PC-9 (cell line): ENCODE data around the gene ZMPSTE24.

Source experiments
- CTCF ChIP-seq: fragments of 200-600 bp; sonication (generic); conservative IDR thresholded peaks from 2 replicates; pipeline ENCODE4 v1.6.1; 2017; ENCODE audit warnings: mixed run types, antibody characterized with exemption, mild to moderate bottlenecking, moderate library complexity
- EZH2 ChIP-seq: fragments of 200-600 bp; sonication (generic); IDR thresholded peaks from 2 replicates; pipeline ENCODE4 v1.8.0; 2017; ENCODE audit warnings: antibody characterized with exemption, low read depth

DNA sequence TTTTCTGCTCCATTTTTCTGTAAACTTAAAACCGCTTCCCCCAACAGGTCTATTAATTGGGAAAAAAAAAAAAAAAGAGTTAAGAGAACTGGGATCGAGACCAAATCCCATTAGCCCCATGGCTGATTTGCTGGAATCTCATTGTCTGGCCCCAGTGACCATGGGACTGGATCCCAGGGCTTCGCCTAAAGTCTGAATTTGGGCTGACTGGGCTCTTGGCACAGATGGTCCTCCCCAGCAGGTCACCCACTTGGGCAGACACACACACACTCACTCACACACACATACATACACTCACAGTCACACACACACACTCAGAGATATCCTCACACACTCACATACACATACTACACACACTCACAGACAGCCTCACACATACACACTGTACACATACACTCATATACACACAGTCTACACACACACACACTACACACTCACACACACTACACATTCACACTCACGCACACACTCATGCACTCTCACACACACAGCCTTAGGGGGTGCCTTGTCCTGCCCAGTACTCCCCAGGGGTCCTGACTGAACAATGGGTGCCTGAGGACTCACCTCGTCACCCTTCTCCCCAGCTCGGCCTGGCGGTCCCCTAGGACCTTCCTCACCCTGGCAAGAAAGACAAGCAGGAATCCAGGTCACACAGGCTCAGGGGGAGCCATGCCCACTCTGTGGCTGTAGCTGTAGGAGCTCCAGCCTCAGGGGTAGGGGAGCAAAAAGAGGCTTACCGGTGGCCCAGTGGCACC, 51.5 kb downstream of the ZMPSTE24 start:
- TF ChIP-seq CTCF (no peak), EZH2 (no peak)
